Loucy (cell line): ENCODE measurements around the gene MDN1.
A peak's percentile ranks its signal among the peaks of the same experiment; 100 is the strongest.

ENCODE experiments used
- H2AFZ ChIP-seq: fragments of 200-600 bp; sonication (generic); 2 replicates; pipeline ENCODE4 v1.6.0; 2016; ENCODE audit warnings: antibody characterized with exemption, mild to moderate bottlenecking, low read length, moderate library complexity
- H3F3A ChIP-seq: fragments of 200-600 bp; 2 replicates; pipeline ENCODE4 v1.6.0; 2016; ENCODE audit warnings: antibody characterized with exemption, low read depth, mild to moderate bottlenecking
- H3K27me3 ChIP-seq: fragments of 200-600 bp; sonication (generic); 2 replicates; pipeline ENCODE4 v1.6.1; 2014; ENCODE audit warnings: low read length, mild to moderate bottlenecking; ENCODE audit not compliant: insufficient read depth, poor library complexity, severe bottlenecking
- H3K36me3 ChIP-seq: fragments of 200-600 bp; sonication (generic); 2 replicates; pipeline ENCODE4 v1.6.1; 2016; ENCODE audit warnings: low read length; ENCODE audit not compliant: insufficient read depth
- H3K4me1 ChIP-seq: fragments of 200-600 bp; sonication (generic); 2 replicates; pipeline ENCODE4 v1.5.1; 2014; ENCODE audit warnings: low read length, mild to moderate bottlenecking; ENCODE audit not compliant: insufficient read depth, poor library complexity, severe bottlenecking
- H3K4me2 ChIP-seq: fragments of 200-600 bp; sonication (generic); 2 replicates; pipeline ENCODE4 v1.6.0; 2014; ENCODE audit warnings: antibody characterized with exemption, low read length, low read depth, mild to moderate bottlenecking; ENCODE audit not compliant: poor library complexity, severe bottlenecking
- H3K4me3 ChIP-seq: fragments of 200-600 bp; sonication (generic); 2 replicates; pipeline ENCODE4 v1.5.1; 2014; ENCODE audit warnings: low read length, mild to moderate bottlenecking, mixed read lengths; ENCODE audit not compliant: poor library complexity, severe bottlenecking
- H3K79me2 ChIP-seq: fragments of 200-600 bp; sonication (generic); 2 replicates; pipeline ENCODE4 v1.6.1; 2014; ENCODE audit warnings: low read length; ENCODE audit not compliant: insufficient read depth
- H3K9ac ChIP-seq: fragments of 200-600 bp; sonication (generic); 2 replicates; pipeline ENCODE4 v1.6.0; 2014; ENCODE audit warnings: mild to moderate bottlenecking, low read depth, low read length, moderate library complexity; ENCODE audit not compliant: poor library complexity, severe bottlenecking
- H3K9me2 ChIP-seq: fragments of 200-600 bp; sonication (generic); replicated peaks from 2 replicates; pipeline ENCODE4 v1.6.1; 2016; ENCODE audit warnings: low read depth, low read length, mixed read lengths
- H3K9me3 ChIP-seq: fragments of 200-600 bp; sonication (generic); 2 replicates; pipeline ENCODE4 v1.6.1; 2014; ENCODE audit warnings: mild to moderate bottlenecking, antibody characterized with exemption, low read length, low read depth; ENCODE audit not compliant: insufficient read depth
- H4K20me1 ChIP-seq: fragments of 200-600 bp; sonication (generic); 2 replicates; pipeline ENCODE4 v1.6.0; 2014; ENCODE audit warnings: antibody characterized with exemption, low read length, mild to moderate bottlenecking; ENCODE audit not compliant: insufficient read depth, poor library complexity, severe bottlenecking
- EZH2phosphoT487 ChIP-seq: fragments of 200-600 bp; IDR thresholded peaks from 2 replicates; pipeline ENCODE4 v1.6.1; 2018; ENCODE audit warnings: antibody characterized with exemption, mild to moderate bottlenecking, moderate library complexity, borderline replicate concordance
- TF ChIP-seq, protein P1 (sequence below): fragments of 200-600 bp; sonication (generic); conservative IDR thresholded peaks from 2 replicates; pipeline ENCODE4 v1.5.1; 2014; ENCODE audit warnings: mild to moderate bottlenecking, antibody characterized with exemption, low read length

MDN1 gene

DNA sequence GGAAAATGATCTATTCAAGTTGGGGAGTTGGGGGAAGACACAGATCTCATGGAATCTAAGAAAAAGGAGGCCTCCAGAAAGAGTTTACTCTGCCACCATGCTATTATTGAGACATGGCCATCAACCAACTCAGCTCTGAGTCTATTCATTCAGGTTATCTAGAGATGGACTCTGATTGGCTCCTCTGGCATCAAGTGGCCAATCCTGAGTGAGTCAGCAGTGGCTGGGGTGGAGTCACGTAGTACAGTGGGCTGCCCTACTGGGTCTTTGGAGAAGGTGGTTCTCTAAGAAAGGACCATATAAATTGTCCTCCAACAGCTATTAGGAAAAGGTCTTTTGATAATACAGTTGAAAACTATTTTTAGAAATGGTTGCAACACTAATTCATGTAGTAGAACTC lies 223.1 kb downstream of the MDN1 start:
- no peaks in the 10 kb centered on the region for H3K36me3 ChIP-seq
- peak overlapping the region; percentile 56; the same call in 1 of the 2 replicates for H2AFZ ChIP-seq

DNA sequence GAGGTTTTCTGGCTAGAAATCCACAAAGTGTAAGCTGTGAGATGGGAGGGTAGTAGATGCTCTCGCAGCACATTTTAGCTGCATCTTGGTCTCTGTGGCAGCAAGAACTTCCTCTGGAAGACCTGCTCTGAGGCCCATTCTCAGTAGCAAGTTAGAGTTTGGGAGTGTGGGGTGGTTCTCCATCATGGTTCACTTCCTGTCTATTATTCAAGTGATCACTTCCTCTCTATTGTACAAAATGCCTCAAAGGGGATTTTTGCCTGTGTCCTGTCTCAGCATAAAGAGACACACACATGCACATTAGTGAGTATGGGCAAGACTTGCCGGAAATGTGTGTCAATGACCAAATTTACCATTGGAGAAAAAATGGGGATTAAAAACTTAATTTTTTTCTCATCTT lies 223.5 kb downstream of the MDN1 start:
- Histone ChIP-seq H3K9ac (no peak overlapping the region), H3F3A (peaks cover 10% of the 10 kb centered on the region; the same call in 1 of the 2 replicates), H3K9me2 (no peaks in the 10 kb centered on the region), H3K9me3 (no peaks in the 10 kb centered on the region), H2AFZ (peak overlapping the region; percentile 56), H3K79me2 (no peaks in the 10 kb centered on the region), H3K4me3 (no peak overlapping the region), H3K36me3 (no peaks in the 10 kb centered on the region), H3K4me2 (peak overlapping the region; percentile 10), H3K27me3 (no peaks in the 10 kb centered on the region), H4K20me1 (no peaks in the 10 kb centered on the region), H3K4me1 (peaks cover 18% of the 10 kb centered on the region)
- TF ChIP-seq, protein P1, sequence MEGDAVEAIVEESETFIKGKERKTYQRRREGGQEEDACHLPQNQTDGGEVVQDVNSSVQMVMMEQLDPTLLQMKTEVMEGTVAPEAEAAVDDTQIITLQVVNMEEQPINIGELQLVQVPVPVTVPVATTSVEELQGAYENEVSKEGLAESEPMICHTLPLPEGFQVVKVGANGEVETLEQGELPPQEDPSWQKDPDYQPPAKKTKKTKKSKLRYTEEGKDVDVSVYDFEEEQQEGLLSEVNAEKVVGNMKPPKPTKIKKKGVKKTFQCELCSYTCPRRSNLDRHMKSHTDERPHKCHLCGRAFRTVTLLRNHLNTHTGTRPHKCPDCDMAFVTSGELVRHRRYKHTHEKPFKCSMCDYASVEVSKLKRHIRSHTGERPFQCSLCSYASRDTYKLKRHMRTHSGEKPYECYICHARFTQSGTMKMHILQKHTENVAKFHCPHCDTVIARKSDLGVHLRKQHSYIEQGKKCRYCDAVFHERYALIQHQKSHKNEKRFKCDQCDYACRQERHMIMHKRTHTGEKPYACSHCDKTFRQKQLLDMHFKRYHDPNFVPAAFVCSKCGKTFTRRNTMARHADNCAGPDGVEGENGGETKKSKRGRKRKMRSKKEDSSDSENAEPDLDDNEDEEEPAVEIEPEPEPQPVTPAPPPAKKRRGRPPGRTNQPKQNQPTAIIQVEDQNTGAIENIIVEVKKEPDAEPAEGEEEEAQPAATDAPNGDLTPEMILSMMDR, result no peak
- TF ChIP-seq EZH2phosphoT487, result no peak

More for the DNA sequence above, 223.1 kb downstream of the MDN1 start:
- Histone ChIP-seq H3K4me2 (peak overlapping the region; percentile 10), H4K20me1 (no peaks in the 10 kb centered on the region), H3K27me3 (no peaks in the 10 kb centered on the region), H3K9me3 (no peaks in the 10 kb centered on the region), H3K4me1 (peaks cover 18% of the 10 kb centered on the region), H3K4me3 (no peak overlapping the region), H3K9ac (no peak overlapping the region), H3K9me2 (no peaks in the 10 kb centered on the region), H3F3A (peaks cover 10% of the 10 kb centered on the region; the same call in 1 of the 2 replicates), H3K79me2 (no peaks in the 10 kb centered on the region)
- TF ChIP-seq EZH2phosphoT487, result no peak
- TF ChIP-seq, protein P1, result no peak
